ENCODE measurements around the gene RBPJ. TPM values are rescaled to one million over a fixed set of nuclear protein-coding genes. Genes with fewer than 3 reads are reported as not detected.
A peak's percentile ranks its signal among the peaks of the same experiment; 100 is the strongest.
"Not testable (repeated sequence)": the region's sequence is repeated elsewhere in the genome, so short reads cannot be mapped to it uniquely, and the experiment has no call there.

The RBPJ gene
- total RNA-seq, 1 donor from 2014 or later, result 111 TPM

GRCh38 chr4:26342328-26343037, 21.7 kb downstream of the RBPJ start:
- DNase-seq, result peak; percentile 16

GRCh38 chr4:26343038-26343398, 22.2 kb downstream of the RBPJ start:
- DNase-seq, result peak; percentile 18

GRCh38 chr4:26344901-26345564, 24.2 kb downstream of the RBPJ start:
- DNase-seq, result no peak

- no peak for DNase-seq
Observed at GRCh38 chr4:26345565-26345938, 24.7 kb downstream of the RBPJ start.

- no peak for DNase-seq
Observed at GRCh38 chr4:26346203-26346620, 25.4 kb downstream of the RBPJ start.

GRCh38 chr4:26349496-26349895, 28.7 kb downstream of the RBPJ start:
- no peak for DNase-seq

- no peak for DNase-seq
Observed at GRCh38 chr4:26351685-26352084, 30.9 kb downstream of the RBPJ start.

GRCh38 chr4:26354491-26354890, 33.7 kb downstream of the RBPJ start:
- DNase-seq, result no peak

GRCh38 chr4:26355392-26356052, 34.7 kb downstream of the RBPJ start:
- DNase-seq, result no peak

GRCh38 chr4:26356081-26356501, 35.3 kb downstream of the RBPJ start:
- peak; percentile 20 for DNase-seq

- DNase-seq, result not testable (repeated sequence)
Observed at GRCh38 chr4:26359521-26359920, 38.7 kb downstream of the RBPJ start.

GRCh38 chr4:26360273-26360672, 39.5 kb downstream of the RBPJ start:
- no peak for DNase-seq

- DNase-seq, result no peak
Observed at GRCh38 chr4:26360864-26361263, 40.0 kb downstream of the RBPJ start.

- DNase-seq, result no peak
Observed at GRCh38 chr4:26361297-26361696, 40.5 kb downstream of the RBPJ start.

- no peak for DNase-seq
Observed at GRCh38 chr4:26362745-26363439, 42.1 kb downstream of the RBPJ start.

GRCh38 chr4:26365537-26366150, 44.8 kb downstream of the RBPJ start:
- DNase-seq, result no peak

GRCh38 chr4:26367811-26368210, 47.0 kb downstream of the RBPJ start:
- DNase-seq, result no peak

- no peak for DNase-seq
Observed at GRCh38 chr4:26368685-26369084, 47.9 kb downstream of the RBPJ start.

GRCh38 chr4:26369132-26369531, 48.3 kb downstream of the RBPJ start:
- no peak for DNase-seq

- DNase-seq, result no peak
Observed at GRCh38 chr4:26369581-26369980, 48.8 kb downstream of the RBPJ start.

GRCh38 chr4:26372076-26372475, 51.3 kb downstream of the RBPJ start:
- DNase-seq, result no peak

- DNase-seq, result peak; percentile 57
Observed at GRCh38 chr4:26372525-26373172, 51.8 kb downstream of the RBPJ start.

All from tongue (tissue), 2 donors.